Measurements from ENCODE around the gene TACC2. TPM values are rescaled to one million over a fixed set of nuclear protein-coding genes. Genes with fewer than 3 reads are reported as not detected.

Gene TACC2
- total RNA-seq, 2 experiments from 2014 or later: not detected

GRCh38 chr10:122291739-122292138, 302.8 kb downstream of the TACC2 start:
- no peak for DNase-seq (ENCODE audit: low spot score)
- H3K4me3 ChIP-seq (ENCODE audit: low read depth, low read length, poor library complexity, severe bottlenecking): no peak overlapping the region
- H3K27ac ChIP-seq (ENCODE audit: low read depth, low read length, poor library complexity, severe bottlenecking): no peak overlapping the region
- no peaks in the 10 kb centered on the region for H3K4me1 ChIP-seq (ENCODE audit: insufficient read depth, low read length, poor library complexity, severe bottlenecking)
- ChIA-PET CTCF (ENCODE audit: unreplicated experiment) (no interaction called here), POLR2A (no interaction called here)
- H4K20me1 ChIP-seq (ENCODE audit: insufficient read depth, low read length): no peaks in the 10 kb centered on the region
- H3K36me3 ChIP-seq (ENCODE audit: insufficient read depth, low read length): no peaks in the 10 kb centered on the region
- no peak overlapping the region for H2AFZ ChIP-seq (ENCODE audit: low read length)
- no TSS peak for BruUV-seq (replicated peaks)
- intact Hi-C loops (cut with micrococcal nuclease; ENCODE audit: unreplicated experiment): no loop called here
- TF ChIP-seq EZH2phosphoT487 (IDR thresholded peaks at IDR 0.05; ENCODE audit: borderline replicate concordance, low read depth, low read length) (no peak), CTCF (conservative IDR thresholded peaks at IDR 0.05; ENCODE audit: low read length) (no peak)
- no peaks in the 10 kb centered on the region for H3K9me2 ChIP-seq (ENCODE audit: insufficient read depth, low read length)
- no peak overlapping the region for H3K4me2 ChIP-seq (ENCODE audit: low read length)
- no peaks in the 10 kb centered on the region for H3K79me2 ChIP-seq (ENCODE audit: insufficient read depth, low read depth, low read length)
- H3K9me3 ChIP-seq (ENCODE audit: low read length): no peaks in the 10 kb centered on the region

DNA sequence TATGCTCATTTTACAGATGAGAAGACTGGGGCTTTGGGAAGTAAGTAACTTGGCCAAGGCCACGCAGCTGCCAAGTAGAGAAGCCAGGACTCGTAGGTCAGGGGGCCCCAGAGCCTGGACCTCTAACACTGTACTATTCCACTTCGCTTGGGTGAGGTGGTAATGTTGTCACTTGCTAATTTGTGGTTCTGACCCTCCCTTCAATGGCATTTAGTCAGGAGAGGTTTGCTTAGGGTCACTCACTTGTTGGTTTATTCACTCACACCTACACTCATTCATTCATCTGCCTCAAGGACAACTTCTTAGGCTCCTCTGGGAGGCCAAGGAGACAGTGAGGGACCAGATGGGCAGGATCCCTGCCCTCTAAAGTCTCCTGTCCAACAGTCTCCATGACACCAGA, 303.4 kb downstream of the TACC2 start:
- ChIA-PET POLR2A (interaction anchor here (1.0 kb wide), 1 partner anchor 141 kb away, joined by 5 read pairs; no protein-coding TSS in a partner anchor), CTCF (ENCODE audit: unreplicated experiment) (no interaction called here)
- H3K9me2 ChIP-seq (ENCODE audit: insufficient read depth, low read length): no peaks in the 10 kb centered on the region
- H3K27ac ChIP-seq (ENCODE audit: low read depth, low read length, poor library complexity, severe bottlenecking): no peak overlapping the region
- H3K9me3 ChIP-seq (ENCODE audit: low read length): no peaks in the 10 kb centered on the region
- BruUV-seq (replicated peaks): no TSS peak
- H3K36me3 ChIP-seq (ENCODE audit: insufficient read depth, low read length): no peaks in the 10 kb centered on the region
- no peak for DNase-seq (ENCODE audit: low spot score)
- TF ChIP-seq EZH2phosphoT487 (IDR thresholded peaks at IDR 0.05; ENCODE audit: borderline replicate concordance, low read depth, low read length): no peak
- TF ChIP-seq CTCF (conservative IDR thresholded peaks at IDR 0.05; ENCODE audit: low read length): no peak
- no peak overlapping the region for H3K4me3 ChIP-seq (ENCODE audit: low read depth, low read length, poor library complexity, severe bottlenecking)
- H2AFZ ChIP-seq (ENCODE audit: low read length): no peak overlapping the region
- H3K4me1 ChIP-seq (ENCODE audit: insufficient read depth, low read length, poor library complexity, severe bottlenecking): no peaks in the 10 kb centered on the region
- H4K20me1 ChIP-seq (ENCODE audit: insufficient read depth, low read length): no peaks in the 10 kb centered on the region
- intact Hi-C loops (cut with micrococcal nuclease; ENCODE audit: unreplicated experiment): no loop called here
- no peak overlapping the region for H3K4me2 ChIP-seq (ENCODE audit: low read length)
- no peaks in the 10 kb centered on the region for H3K79me2 ChIP-seq (ENCODE audit: insufficient read depth, low read depth, low read length)

- intact Hi-C loops (cut with micrococcal nuclease; ENCODE audit: unreplicated experiment): no loop called here
These were observed 304.4 kb downstream of the TACC2 start for GRCh38 chr10:122293156-122293960.

More at GRCh38 chr10:122293156-122293960, 304.4 kb downstream of the TACC2 start:
- Histone ChIP-seq H3K27ac (ENCODE audit: low read depth, low read length, poor library complexity, severe bottlenecking) (no peak overlapping the region), H3K9me2 (ENCODE audit: insufficient read depth, low read length) (no peaks in the 10 kb centered on the region), H3K36me3 (ENCODE audit: insufficient read depth, low read length) (no peaks in the 10 kb centered on the region), H3K4me1 (ENCODE audit: insufficient read depth, low read length, poor library complexity, severe bottlenecking) (no peaks in the 10 kb centered on the region), H3K4me3 (ENCODE audit: low read depth, low read length, poor library complexity, severe bottlenecking) (no peak overlapping the region), H4K20me1 (ENCODE audit: insufficient read depth, low read length) (no peaks in the 10 kb centered on the region), H3K4me2 (ENCODE audit: low read length) (no peak overlapping the region), H2AFZ (ENCODE audit: low read length) (0 out of 2 replicates have a peak overlapping the region, but pooled peaks have one; percentile 29), H3K9me3 (ENCODE audit: low read length) (no peaks in the 10 kb centered on the region), H3K79me2 (ENCODE audit: insufficient read depth, low read depth, low read length) (no peaks in the 10 kb centered on the region)
- POLR2A ChIA-PET: interaction anchor here (0.6 to 1.0 kb wide), 2 partner anchors 23 to 140 kb away, joined by 3 to 5 read pairs; no protein-coding TSS in a partner anchor
- no peak for TF ChIP-seq EZH2phosphoT487 (IDR thresholded peaks at IDR 0.05; ENCODE audit: borderline replicate concordance, low read depth, low read length)
- TF ChIP-seq CTCF (conservative IDR thresholded peaks at IDR 0.05; ENCODE audit: low read length): no peak
- CTCF ChIA-PET (ENCODE audit: unreplicated experiment): interaction anchor here (1.2 kb wide), 1 partner anchor 12 kb away, joined by 3 read pairs; no protein-coding TSS in a partner anchor
- no TSS peak for BruUV-seq (replicated peaks)
- no peak for DNase-seq (ENCODE audit: low spot score)

Measured in OCI-LY7 (cell line).